HG03565 (cell line): ENCODE measurements around the gene LRRC56.
A peak's percentile ranks its signal among the peaks of the same experiment; 100 is the strongest.
"Not testable (repeated sequence)": the region's sequence is repeated elsewhere in the genome, so short reads cannot be mapped to it uniquely, and the experiment has no call there.

ENCODE experiments used
- ATAC-seq: cut with Tn5 transposase; IDR thresholded peaks from one replicate; pipeline ENCODE4 v1.9.1; 2021; ENCODE audit warnings: mild to moderate bottlenecking, moderate library complexity; ENCODE audit not compliant: unreplicated experiment

LRRC56 gene

GRCh38 chr11:571802-572185 is 34.5 kb downstream of the LRRC56 start:
- ATAC-seq, result no peak

- no peak for ATAC-seq
These were observed 35.9 kb downstream of the LRRC56 start for GRCh38 chr11:573146-573759.

- not testable (repeated sequence) for ATAC-seq
These were observed 36.8 kb downstream of the LRRC56 start for GRCh38 chr11:574031-574570.

DNA sequence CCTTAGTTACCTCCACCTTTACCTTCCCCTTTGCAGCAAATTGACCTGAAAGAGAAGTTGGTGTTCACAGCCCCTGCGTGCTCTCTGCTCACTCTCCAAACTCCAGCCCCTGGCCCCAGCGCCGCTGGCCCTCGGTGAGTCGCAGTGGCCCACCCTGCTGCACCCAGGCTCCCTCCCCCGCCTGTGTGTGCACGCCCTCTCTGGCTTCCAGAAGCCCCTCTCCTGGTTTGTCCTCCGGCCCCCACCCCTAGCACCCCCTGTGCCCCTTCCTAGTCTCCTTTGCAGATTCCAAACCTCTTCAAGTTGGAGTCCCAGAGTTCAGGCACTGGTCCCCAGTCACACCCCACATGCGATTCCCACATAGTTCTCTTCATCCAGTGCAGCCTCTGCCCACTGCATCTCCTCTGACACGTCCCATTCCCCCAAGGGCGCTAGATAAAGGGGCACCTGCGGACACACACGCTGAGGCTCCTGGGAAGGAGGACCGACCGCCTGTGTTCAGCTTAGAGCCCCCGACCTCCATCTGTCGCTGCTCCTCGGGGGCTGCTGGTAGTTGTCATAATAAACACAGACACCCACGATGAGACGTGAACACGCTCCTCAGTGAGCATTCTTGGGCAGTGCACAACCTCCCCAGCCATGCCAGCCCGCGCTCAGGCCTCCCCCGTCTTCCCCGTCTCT is 37.4 kb downstream of the LRRC56 start:
- ATAC-seq, result no peak

- ATAC-seq, result peak; percentile 26
These were observed 38.1 kb downstream of the LRRC56 start for GRCh38 chr11:575313-575995.

GRCh38 chr11:575996-576768 is 38.9 kb downstream of the LRRC56 start, which contains the start of gene PHRF1:
PHRF1 (plus strand) TSS chr11:576470; CDS start chr11:581513, 5,043 bp downstream.
- ATAC-seq, result peak; percentile 68

- no peak for ATAC-seq
These were observed 39.7 kb downstream of the LRRC56 start for GRCh38 chr11:576811-577610.

DNA sequence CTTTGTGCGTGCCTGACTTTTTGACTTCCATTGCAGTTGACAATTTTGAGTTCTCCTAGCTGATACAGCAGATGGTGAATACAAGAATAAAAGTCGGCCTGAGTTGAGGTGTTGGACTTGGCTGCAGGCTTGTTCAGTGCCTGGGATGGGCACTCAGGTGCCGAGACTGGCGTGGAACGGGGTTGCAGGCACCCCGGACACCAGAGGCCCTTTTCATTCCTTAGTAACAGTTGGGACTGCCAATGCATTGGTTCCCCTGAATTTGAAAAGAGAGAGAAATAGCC is 40.2 kb downstream of the LRRC56 start:
- no peak for ATAC-seq

- ATAC-seq, result no peak
These were observed 41.1 kb downstream of the LRRC56 start for GRCh38 chr11:578276-579035.

- ATAC-seq, result no peak
These were observed 42.7 kb downstream of the LRRC56 start for GRCh38 chr11:579830-580601.

DNA sequence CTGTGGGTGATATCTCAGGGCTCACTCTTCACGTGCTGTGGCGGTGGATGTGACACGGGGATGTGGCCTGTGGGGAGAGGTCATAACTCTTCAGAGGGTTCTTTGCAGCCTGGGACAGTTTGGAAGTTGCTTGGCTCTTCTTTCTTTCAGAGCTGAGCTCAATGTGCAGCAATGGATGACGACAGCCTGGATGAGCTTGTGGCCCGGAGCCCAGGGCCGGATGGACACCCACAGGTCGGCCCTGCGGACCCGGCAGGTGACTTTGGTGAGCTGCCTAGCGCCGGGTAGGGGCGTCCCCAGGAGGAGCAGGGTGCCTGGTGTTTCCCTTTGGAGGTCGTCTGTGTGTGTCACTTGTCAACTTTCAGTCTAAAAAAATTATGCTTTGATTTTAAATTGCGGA is 44.0 kb downstream of the LRRC56 start:
- no peak for ATAC-seq

DNA sequence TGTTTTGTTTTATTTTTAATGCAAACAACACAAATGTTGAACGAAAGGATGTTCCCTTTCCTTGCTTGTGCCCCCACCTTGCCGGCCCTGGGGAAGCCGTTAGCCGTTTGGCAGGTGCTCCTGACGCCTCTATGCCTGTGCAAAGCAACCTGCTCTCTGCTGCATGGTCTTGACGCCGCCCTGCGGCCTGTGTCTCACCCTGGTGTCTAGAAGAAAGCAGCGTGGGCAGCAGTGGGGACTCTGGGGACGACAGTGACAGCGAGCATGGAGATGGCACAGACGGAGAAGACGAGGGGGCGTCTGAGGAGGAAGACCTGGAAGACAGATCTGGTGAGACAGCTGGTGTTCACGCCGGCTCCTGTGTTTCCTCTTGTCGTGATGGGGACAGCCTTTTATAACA is 44.4 kb downstream of the LRRC56 start:
- ATAC-seq, result no peak

DNA sequence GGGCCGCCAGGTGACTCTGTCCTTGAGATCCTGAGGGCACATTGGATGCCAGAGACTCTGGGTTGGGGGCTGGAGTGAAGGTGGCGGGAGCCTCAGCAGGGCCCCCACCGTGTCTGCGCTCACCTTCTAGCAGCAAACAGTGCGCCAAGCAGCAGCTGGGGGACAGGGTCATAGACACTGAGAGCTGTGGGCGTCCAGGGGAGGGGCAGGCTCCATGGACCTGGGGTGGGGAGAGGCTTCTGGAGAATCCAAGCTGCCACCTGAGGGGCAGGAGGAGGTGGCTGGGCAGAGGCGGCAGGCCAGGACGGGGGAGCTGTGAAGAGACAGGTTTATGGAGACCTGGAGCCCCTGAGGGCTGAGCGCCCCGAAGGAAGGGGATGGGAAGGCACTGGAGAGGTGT is 47.0 kb downstream of the LRRC56 start:
- ATAC-seq, result no peak

- no peak for ATAC-seq
These were observed 49.3 kb downstream of the LRRC56 start for GRCh38 chr11:586376-587316.

GRCh38 chr11:587546-587945 is 50.2 kb downstream of the LRRC56 start:
- ATAC-seq, result no peak

DNA sequence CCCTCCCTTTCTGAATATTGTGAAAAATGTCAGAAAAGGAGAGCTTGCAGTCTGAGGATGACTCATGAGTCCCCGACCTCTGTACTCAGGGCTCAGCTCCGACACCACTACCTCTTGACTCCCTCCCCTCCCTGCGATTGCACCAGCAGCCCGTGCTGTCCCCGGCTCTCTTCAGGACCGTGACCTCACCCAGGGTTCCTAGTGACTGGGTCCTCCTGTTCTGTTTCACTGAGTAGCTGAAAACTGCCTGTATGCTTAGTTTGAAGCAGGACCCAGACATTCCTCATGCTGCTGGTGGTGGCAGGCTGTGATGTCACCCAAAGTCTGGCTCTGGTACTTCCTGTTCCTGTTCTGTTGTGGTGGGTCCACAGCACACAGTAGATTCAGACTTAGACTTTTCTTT is 50.7 kb downstream of the LRRC56 start:
- no peak for ATAC-seq

DNA sequence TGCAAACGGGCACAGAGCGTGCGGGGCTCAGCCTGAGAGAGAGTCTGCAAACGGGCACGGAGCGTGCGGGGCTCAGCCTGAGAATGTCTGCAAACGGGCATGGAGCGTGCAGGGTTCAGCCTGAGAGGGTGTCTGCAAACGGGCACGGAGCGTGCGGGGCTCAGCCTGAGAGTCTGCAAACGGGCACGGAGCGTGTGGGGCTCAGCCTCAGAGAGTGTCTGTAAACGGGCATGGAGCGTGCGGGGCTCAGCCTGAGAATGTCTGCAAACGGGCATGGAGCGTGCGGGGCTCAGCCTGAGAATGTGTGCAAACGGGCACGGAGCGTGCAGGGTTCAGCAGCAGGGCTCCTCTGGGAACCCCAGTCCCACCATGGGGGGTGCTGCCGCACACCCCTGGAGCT is 52.5 kb downstream of the LRRC56 start:
- ATAC-seq, result no peak

- ATAC-seq, result no peak
These were observed 53.7 kb downstream of the LRRC56 start for GRCh38 chr11:590997-591396.
